Lower leg skin (tissue), 3 donors: Measurements from ENCODE around the gene HORMAD1.

Source experiments
- CTCF ChIP-seq, 3 donors: fragments of 450-650 bp; IDR thresholded peaks; one replicate each; pipeline ENCODE4 v1.5.1; 2016; ENCODE audit warnings: antibody characterized with exemption in 3 of 3, mild to moderate bottlenecking in 3 of 3, moderate library complexity in 2 of 3
- POLR2A ChIP-seq, 2 donors: fragments of 450-650 bp; IDR thresholded peaks; one replicate each; pipeline ENCODE4 v1.6.1; 2016 to 2017; ENCODE audit warnings: antibody characterized with exemption in 2 of 2, mild to moderate bottlenecking in 1 of 2, moderate library complexity in 1 of 2

GRCh38 chr1:150678988-150679387 is 41.7 kb downstream of the HORMAD1 start:
- no peak for TF ChIP-seq CTCF (IDR thresholded peaks at IDR 0.05)
- no peak for TF ChIP-seq POLR2A (IDR thresholded peaks at IDR 0.05)
